GM10266 (cell line): ENCODE results near the gene NANOS3.

Experiments
- DNase-seq: peaks from one replicate; pipeline ENCODE4 v3.0.0; 2012; ENCODE audit errors: extremely low spot score
- CTCF ChIP-seq: IDR thresholded peaks from 2 replicates; pipeline ENCODE4 v1.5.1; 2012; ENCODE audit warnings: mild to moderate bottlenecking, low read depth; ENCODE audit not compliant: control insufficient read depth, insufficient read depth; ENCODE audit errors: missing control alignments

Gene NANOS3

GRCh38 chr19:13899912-13900584 is 23.1 kb downstream of the NANOS3 start:
- TF ChIP-seq CTCF = no peak
- DNase-seq = no peak

GRCh38 chr19:13902993-13903555 is 26.1 kb downstream of the NANOS3 start:
- TF ChIP-seq CTCF = peak; percentile 54
- no peak for DNase-seq

GRCh38 chr19:13905634-13906520 is 28.9 kb downstream of the NANOS3 start, which contains the start of the genes BRME1 and CC2D1A:
TSS of gene BRME1 (minus strand) at chr19:13906117. CDS start at chr19:13904892, 1,225 bp downstream.
TSS of gene CC2D1A (plus strand) at chr19:13906201. CDS start at chr19:13906442, 241 bp downstream.
- no peak for TF ChIP-seq CTCF
- DNase-seq = peak; percentile 99

GRCh38 chr19:13906521-13906904 is 29.6 kb downstream of the NANOS3 start:
- TF ChIP-seq CTCF = no peak
- DNase-seq = no peak

- no peak for DNase-seq
These were observed 30.0 kb downstream of the NANOS3 start for GRCh38 chr19:13906910-13907309.

GRCh38 chr19:13908674-13909073 is 31.7 kb downstream of the NANOS3 start:
- no peak for TF ChIP-seq CTCF

More at GRCh38 chr19:13906910-13907309, 30.0 kb downstream of the NANOS3 start:
- no peak for TF ChIP-seq CTCF

More at GRCh38 chr19:13908674-13909073, 31.7 kb downstream of the NANOS3 start:
- no peak for DNase-seq
